Activated CD8-positive, alpha-beta memory T cell treated with anti-CD3 and anti-CD28 coated beads for 36 hours (primary cell): ENCODE measurements around the gene SWT1. TPM values are rescaled to one million over a fixed set of nuclear protein-coding genes. Genes with fewer than 3 reads are reported as not detected.

ENCODE experiments used
- CTCF ChIA-PET: fragments of 350-600 bp; sonication (Branson Sonifier 250); formaldehyde crosslinking; loops from one replicate; lab custom pipeline; 2021; ENCODE audit warnings: antibody characterized with exemption; lab: Charles Lee
- POLR2A ChIA-PET: fragments of 350-600 bp; sonication (Branson Sonifier 250); formaldehyde crosslinking; loops from one replicate; lab custom pipeline; 2021; ENCODE audit warnings: antibody characterized with exemption; lab: Charles Lee
- total RNA-seq, 2 experiments: library from RNA; stranded (reverse); gene quantifications; one replicate each; pipeline ENCODE4 v1.2.3, GENCODE V29; 2021

SWT1 gene
- total RNA-seq, 2 experiments from 2014 or later, result 1.9 to 2.3 TPM

DNA sequence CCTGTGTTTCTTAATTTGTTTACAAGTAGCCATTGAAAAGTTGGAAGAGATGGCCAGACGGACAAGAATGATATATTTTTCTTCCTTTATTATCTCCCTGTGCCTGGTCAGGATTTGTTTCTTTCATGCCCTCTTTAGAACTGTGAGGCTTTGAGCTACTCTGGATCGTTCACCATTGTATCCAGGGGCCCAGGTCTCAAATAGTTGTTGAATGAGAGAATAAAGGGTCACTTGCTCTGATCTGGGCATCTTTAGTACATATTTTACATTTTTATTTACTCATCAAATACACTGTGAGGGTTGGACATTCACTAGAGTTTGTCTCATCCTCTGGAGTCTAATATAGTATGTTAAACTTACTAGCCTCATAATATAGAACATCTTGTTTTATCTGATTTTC lies 111.4 kb downstream of the SWT1 start:
- POLR2A ChIA-PET, result no interaction called here
- CTCF ChIA-PET, result no interaction called here

DNA sequence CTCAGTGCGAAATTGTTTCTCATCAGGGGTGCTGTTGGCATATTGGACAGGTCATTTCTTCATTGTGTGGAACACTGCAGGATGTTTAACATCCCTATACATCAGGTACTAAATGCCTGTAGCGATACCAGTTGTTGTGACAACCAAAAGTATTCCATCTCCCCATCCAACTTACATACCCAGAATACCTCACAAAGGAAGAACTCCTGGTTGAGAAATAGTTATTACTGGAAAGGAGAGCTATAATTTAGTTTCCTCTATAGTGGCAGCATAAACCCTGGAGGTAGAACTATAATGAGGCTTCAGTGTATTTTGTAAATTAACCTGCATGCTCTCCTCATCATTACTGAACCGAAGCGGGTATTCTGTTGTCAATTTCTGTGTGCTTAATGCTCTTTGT lies 115.0 kb downstream of the SWT1 start:
- ChIA-PET CTCF (interaction anchor here (1.0 kb wide), 1 partner anchor 102 kb away, joined by 3 read pairs; no protein-coding TSS in a partner anchor), POLR2A (no interaction called here)

DNA sequence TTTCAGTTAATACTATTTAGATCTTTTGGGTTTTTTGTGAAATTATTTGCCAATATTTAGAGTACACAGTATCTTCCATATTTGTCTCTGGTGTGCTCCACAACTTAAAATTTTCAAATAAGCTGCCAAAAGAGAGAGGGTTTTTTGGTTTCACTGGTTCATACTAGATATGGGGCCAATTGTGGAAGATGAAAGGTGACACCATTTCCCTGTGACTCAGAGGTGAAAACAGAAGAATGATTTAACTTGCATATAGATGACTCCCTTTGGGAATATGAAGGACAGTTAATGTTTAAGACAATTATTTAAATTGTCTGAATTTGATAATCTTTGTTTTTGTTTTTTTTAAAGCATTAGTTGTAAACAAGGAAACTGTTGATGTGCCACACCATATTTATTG lies 122.6 kb downstream of the SWT1 start:
- ChIA-PET POLR2A (no interaction called here), CTCF (interaction anchor here (0.5 kb wide), 1 partner anchor 59 kb away, joined by 3 read pairs; no protein-coding TSS in a partner anchor)

DNA sequence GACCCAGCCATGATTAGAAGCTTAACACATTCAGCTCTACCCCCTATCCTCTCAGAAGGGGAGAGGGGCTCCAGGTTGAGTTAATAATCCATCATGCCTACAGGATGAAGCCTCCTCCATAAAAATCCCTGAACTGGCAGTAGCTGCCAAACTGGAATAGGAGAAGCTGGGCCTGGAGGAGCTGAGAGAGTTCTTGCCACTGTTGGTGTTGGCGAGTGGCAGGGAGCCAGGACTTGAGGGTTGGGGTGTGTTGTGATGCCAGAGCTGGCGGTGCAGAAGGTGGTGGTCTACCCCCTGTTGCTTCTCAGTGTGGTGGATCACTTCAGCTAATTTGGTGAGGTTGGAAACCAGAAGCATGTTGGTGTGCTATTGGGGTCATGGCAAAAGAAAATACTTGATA lies 123.6 kb downstream of the SWT1 start:
- ChIA-PET POLR2A (no interaction called here), CTCF (interaction anchor here (0.6 kb wide), 1 partner anchor 403 kb away, joined by 3 read pairs; no protein-coding TSS in a partner anchor)

DNA sequence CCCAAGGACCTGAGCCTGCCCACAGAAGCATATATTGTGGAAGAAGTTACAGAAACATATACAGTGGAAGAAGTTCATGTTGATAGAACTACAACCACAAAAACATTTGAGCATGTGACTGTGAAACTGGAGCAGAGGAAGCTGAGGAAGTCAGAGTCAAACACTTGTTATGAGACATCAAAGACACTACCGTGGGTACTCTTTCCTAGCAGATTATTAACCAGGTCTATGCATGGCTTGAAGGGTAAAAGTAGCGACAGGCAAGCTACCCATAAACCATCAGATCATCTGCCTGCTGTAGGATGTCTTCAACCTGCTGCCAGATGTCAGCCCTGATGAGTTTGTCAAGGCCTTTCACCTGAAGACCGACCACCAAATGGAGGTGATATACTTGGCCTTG lies 124.3 kb downstream of the SWT1 start:
- ChIA-PET CTCF (interaction anchor here (0.7 kb wide), 1 partner anchor 36 kb away, joined by 3 read pairs; no protein-coding TSS in a partner anchor), POLR2A (interaction anchor here (0.6 kb wide), 1 partner anchor 1073 kb away, joined by 4 read pairs; no protein-coding TSS in a partner anchor)

DNA sequence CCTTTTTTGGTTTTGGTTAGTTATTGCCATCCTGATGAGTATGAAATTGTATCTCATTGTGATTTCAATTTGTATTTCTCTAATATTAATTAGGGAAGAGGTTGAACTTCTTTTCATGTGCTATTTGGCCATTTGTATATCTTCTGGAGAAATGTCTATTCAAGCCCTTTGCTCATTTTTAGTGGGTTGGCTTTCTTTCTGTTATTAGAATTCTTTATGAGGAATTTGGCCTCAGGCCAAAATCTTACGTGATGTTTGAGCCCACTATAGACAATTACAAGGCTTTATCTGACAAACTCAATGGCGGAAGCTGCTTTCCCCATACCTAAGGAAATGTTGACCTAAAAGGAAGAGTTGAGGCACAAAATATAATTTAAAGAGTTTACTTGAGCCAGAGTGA lies 127.1 kb downstream of the SWT1 start:
- ChIA-PET CTCF (no interaction called here), POLR2A (no interaction called here)

DNA sequence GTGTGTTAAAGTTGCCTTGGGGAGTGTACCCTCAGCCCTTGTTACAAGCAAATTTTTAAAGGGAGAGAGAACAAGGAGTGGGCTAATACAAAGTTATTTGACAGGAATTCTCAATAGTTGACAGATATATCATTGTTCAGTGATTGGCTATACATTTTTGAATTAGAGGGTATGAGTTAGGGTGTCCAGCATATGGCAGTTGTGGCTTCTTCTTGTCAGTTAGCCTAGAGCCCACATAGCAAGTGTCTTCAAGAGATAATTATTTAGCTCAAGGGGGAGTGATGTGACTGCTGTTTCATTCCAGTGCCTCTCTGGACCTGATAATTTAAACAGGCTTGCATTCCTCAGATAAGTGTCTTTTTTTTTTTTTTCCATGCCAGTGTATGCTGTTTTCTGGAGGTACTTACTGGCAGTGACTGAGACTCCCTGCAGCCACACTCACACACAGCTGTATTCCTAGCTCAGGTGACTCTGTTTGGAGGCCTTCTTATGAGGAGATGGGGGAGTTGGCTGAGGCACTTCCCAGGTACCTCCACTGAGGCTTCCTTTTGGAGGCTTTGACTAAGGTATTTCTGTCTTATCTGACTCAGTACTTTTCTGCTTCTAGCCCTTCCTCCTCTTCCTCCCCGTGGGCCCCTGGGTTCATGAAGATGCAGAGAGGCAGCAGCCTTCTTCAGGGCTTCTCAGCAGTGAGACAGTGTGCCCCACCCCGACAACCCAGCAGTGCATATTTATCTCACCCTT lies 127.7 kb downstream of the SWT1 start:
- POLR2A ChIA-PET, result no interaction called here
- CTCF ChIA-PET, result no interaction called here

DNA sequence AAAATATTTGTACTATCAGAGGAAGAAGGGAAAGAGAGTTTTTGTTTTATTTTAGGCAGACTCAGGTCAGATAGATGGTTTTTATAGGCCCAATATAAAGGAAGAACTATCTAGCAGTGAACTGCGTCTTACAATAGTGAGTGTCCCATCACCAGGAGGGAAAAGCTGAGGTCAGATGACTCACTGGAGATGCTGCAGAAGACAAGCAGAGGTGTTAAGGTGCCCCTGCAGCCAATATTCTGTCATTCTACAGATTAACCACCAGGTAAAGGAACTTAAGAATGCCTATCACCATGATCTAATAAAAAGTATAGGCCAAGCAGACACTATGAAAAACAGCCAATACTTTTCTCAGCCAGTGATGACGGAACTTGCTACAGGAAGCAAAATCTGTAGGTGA lies 130.5 kb downstream of the SWT1 start:
- ChIA-PET POLR2A (no interaction called here), CTCF (no interaction called here)

DNA sequence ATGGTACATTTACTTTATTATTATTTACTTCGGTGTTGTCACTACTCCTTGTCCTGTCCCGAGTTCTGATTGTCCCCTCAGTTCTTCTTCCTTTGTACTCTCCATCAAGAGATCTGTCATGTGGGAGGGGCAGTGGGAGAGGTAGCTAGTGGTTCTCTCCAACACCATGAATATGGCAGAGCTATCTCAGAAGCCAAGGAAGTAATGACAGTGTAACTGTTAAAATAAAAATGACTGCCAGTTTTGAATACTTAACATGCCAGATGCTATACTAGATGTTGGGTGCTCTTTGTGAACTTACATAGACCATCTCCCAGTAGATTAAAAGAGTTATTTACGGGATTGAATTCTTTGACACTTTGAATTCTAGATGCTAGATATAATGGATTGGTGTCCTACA lies 131.5 kb downstream of the SWT1 start:
- ChIA-PET POLR2A (no interaction called here), CTCF (no interaction called here)

DNA sequence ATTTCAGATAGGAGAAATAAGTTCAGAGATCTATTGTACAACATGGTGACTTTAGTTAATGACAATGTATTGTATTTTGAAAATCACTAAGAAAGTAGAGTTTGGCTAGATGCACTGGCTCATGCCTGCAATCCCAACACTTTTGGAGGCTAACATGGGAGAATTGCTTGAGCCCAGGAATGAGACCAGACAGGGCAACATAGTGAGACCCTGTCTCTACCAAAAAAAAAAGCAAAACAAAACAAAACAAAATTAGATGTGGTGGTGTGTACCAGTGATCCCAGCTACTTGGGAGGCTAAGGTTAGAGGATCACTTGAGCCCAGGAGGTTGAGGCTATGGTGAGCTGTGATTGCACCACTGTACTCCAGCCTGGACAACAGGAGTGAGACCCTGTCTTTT lies 132.9 kb downstream of the SWT1 start:
- CTCF ChIA-PET, result no interaction called here
- POLR2A ChIA-PET, result no interaction called here

DNA sequence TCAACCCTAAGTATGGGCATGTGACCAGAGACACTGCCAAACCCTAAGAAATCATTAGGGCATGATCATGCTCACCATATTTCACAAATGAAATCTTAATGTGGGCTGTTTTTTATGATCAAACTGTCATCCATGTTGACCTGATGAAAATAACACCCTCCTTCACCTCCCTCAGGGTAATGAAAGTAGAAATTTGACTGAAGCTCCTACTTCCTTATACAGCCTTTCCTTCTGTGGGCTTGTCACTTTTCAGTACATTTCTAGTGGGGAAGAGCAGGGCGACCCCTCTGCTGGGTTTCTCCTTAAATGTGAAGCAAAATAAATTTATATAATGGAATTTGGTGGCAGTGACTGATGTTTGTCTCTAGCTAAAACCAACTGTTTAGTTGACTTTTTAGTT lies 134.2 kb downstream of the SWT1 start:
- CTCF ChIA-PET, result no interaction called here
- POLR2A ChIA-PET, result no interaction called here

DNA sequence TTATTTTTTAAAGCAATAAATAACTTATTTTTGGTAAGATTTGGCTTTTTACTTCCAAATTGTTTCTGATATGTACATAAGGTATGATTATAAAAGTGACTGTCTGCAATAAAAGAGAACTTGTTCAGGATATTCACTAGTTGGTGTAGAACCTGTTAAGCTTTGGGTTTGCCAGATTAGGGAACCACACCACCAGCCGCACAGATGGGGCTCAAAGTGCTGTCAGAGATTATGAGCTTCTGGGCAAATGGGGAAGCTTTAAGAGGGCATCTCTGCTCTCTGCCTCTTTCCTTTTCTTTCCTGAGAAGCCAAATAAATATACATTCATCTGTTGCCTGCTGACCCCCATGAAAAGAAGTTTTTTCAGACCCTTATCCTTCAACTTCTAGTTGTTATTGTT lies 134.7 kb downstream of the SWT1 start:
- POLR2A ChIA-PET, result interaction anchor here (0.6 kb wide), 1 partner anchor 17 kb away, joined by 4 read pairs; no protein-coding TSS in a partner anchor
- CTCF ChIA-PET, result interaction anchor here (0.6 to 0.7 kb wide), 2 partner anchors 13 to 251 kb away, joined by 3 to 4 read pairs; no protein-coding TSS in a partner anchor

DNA sequence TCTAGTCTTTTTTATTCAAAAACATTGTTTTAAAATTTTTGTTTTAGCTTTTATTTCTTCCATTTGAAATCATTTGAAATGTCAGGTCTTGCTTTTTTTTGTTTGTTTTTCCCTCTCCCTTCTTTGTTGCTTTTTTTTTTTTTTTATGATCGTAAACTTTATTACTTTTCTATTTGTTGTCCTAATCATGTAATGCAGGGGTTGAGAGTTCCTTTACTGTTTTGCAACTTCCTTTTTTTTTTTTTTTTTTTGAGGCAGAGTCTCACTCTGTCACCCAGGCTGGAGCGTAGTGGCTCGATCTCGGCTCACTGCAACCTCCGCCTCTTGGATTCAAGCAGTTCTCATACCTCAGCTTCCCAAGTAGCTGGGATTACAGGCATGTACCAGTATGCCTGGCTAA lies 135.3 kb downstream of the SWT1 start:
- ChIA-PET CTCF (interaction anchor here (0.6 to 0.7 kb wide), 2 partner anchors 12 to 250 kb away, joined by 3 to 4 read pairs; no protein-coding TSS in a partner anchor), POLR2A (interaction anchor here (0.6 to 0.8 kb wide), 2 partner anchors 9 to 17 kb away, joined by 3 to 4 read pairs; no protein-coding TSS in a partner anchor)

DNA sequence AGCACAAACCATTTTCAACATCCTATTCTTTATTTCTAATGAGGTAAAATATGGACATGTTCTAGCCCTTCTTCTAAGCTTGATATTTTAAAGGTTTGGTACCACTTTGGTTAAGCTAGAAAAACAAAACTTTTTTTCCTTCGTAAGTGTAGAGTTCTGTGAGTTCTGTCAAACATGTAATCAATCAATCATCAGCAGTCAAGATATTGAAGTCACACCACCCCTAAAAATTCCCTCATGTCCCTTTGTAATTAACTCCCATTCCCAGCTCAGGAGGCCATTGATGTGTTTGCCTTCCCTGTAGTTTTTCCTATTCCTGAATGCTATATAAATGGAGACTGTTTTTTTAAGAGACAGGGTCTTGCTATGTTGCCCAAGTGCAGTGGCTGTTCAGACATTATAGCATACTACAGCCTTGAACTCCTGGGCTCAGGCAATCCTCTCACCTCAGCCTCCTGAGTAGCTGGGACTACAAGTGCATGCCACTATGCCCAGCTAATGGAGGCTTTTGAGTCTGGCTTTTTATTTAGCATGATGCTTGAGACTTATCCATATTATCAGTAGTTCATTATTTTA lies 137.1 kb downstream of the SWT1 start:
- ChIA-PET CTCF (no interaction called here), POLR2A (no interaction called here)

DNA sequence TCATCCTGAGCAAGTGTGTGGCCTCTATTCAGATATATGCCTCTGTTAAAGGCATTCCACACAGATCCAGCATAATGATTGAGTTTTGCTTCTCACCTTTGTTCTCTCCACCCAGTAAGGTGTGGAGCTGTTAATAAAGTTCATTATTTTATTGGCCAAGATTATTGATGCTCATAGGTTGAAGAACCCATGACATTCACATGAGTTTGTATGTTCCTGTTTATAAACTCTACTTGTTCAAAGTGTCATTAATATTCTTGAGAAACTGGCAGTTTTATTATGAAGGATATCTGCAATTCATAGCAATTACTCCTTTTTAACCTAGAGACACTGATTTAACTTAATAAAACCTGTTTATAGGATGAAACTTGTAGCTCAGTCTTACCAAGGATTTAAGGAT lies 138.1 kb downstream of the SWT1 start:
- ChIA-PET CTCF (no interaction called here), POLR2A (interaction anchor here (0.7 kb wide), 1 partner anchor 18 kb away, joined by 4 read pairs; no protein-coding TSS in a partner anchor)

DNA sequence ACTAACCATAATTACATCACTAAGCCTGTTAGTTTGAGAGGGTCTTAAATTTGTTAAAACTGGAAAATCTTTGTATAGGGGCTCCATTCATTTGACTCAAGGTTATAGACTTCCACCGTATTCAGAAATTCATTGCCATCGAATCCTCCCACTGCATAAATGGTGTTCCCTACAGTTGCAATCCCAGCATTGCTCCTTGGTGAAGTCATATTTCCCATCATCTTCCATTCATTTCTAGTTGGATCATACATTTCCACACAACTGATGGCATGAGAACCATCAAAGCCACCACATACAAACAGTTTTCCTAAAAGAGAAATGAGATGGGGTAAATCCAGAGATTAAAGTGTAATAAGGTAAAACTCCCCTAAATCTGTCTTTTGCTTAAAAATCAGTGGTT lies 141.0 kb downstream of the SWT1 start:
- ChIA-PET POLR2A (no interaction called here), CTCF (interaction anchor here (0.9 kb wide), 1 partner anchor 110 kb away, joined by 3 read pairs; no protein-coding TSS in a partner anchor)

DNA sequence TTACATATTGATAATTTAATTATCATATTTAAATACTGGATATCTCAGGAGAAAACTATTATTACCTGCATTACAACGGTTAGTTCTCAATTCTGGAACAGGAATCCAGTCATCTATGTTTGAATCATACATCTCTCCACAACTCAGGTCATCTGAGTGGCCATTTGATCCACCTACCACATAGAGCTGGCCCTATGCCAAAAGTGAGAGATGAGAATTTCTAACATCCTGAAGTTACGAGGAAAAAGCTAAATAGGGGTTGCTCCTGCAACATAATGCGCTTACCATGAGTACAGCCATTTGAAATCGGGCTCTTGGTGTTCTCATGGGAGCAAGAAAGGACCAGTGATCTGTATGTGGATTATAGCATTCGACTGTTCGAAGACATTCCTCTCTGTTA lies 143.2 kb downstream of the SWT1 start:
- ChIA-PET CTCF (no interaction called here), POLR2A (no interaction called here)

DNA sequence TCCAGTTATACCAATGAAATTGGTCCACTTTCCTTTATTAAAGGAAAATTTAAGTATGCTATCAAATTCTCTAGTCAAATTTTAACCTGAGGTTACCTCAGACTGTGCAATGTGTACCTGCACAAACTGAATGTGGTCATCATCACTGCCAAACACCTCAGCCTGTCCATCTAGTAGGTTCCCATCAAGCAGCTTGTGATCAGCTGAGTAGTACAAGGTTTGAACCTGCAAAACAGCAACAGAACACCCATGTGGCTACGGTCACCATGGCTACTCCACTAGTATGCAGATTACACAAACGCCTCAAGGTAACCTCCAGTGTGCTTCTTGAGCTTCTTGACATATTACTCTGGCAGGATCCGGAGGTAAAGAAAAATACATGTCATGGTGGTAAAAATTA lies 148.5 kb downstream of the SWT1 start:
- ChIA-PET POLR2A (interaction anchor here (1.1 kb wide), 1 partner anchor 10 kb away, joined by 4 read pairs; no protein-coding TSS in a partner anchor), CTCF (interaction anchor here (1.0 kb wide), 1 partner anchor 135 kb away, joined by 3 read pairs; no protein-coding TSS in a partner anchor)

DNA sequence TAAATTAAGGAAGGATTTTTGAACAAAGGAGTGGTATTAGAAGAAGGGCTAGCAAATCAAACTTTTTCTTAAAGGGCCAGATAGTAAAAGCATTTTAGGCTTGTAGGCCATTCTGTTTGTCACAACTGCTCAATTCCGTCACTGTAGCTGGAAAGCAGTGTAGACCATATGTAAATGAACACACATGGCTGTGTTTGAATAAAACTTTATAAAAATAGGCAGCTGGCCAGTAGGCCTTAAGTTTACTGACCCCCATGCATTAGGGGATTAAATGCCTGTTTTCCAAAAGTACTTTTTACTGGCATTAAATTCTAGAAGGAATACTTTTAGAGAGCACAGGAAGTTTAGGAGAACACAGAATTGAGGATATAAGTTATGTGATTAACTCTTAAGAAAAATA lies 151.2 kb downstream of the SWT1 start:
- POLR2A ChIA-PET, result no interaction called here
- CTCF ChIA-PET, result no interaction called here

DNA sequence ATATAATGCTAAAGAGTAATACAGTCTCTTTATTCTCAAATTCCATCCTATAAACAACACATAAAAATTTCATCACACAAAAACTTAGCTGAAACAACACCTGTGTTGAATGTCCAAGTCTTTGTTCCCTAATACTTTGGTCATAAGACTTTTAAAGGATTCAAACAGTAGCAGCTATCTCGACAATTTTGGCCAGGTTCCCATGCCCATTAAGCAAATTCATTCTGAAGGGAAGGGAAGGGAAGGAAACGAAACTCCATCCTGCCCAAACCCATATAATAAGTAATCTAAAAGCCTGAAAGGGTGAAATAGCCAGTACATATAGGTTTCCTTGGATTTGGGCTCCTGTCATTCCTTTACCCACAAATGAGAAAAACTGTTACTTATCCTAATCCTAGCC lies 152.6 kb downstream of the SWT1 start:
- CTCF ChIA-PET, result no interaction called here
- POLR2A ChIA-PET, result interaction anchor here (0.6 kb wide), 1 partner anchor 18 kb away, joined by 4 read pairs; no protein-coding TSS in a partner anchor
